ENCODE results near the gene SPON1.

SPON1 gene

GRCh38 chr11:14182833-14183364 is 220.4 kb downstream of the SPON1 start:
- H3K36me3 ChIP-seq: no peaks in the 10 kb centered on the region

GRCh38 chr11:14184028-14184940 is 221.8 kb downstream of the SPON1 start:
- H3K27ac ChIP-seq: no peak overlapping the region
- DNase-seq: peak in 1 of 2 donors; percentile 46
- H3K9me3 ChIP-seq: no peaks in the 10 kb centered on the region
- H3K27me3 ChIP-seq: no peaks in the 10 kb centered on the region
- peaks cover 0 to 3% (median under 1%) of the 10 kb centered on the region in 4 donors for H3K4me1 ChIP-seq
- no peaks in the 10 kb centered on the region for H3K36me3 ChIP-seq
- no peak for TF ChIP-seq CTCF (IDR thresholded peaks at IDR 0.05)
- no peak overlapping the region for H3K4me3 ChIP-seq
- intact Hi-C loops (cut with DNase I; ENCODE audit: low total_unique reads): no loop called here

More at GRCh38 chr11:14182833-14183364, 220.4 kb downstream of the SPON1 start:
- no peak for DNase-seq
- no peaks in the 10 kb centered on the region for H3K4me1 ChIP-seq
- no peak for TF ChIP-seq CTCF (IDR thresholded peaks at IDR 0.05)
- no peak overlapping the region for H3K4me3 ChIP-seq
- no peak overlapping the region for H3K27ac ChIP-seq
- H3K27me3 ChIP-seq: no peaks in the 10 kb centered on the region
- no peaks in the 10 kb centered on the region for H3K9me3 ChIP-seq
- intact Hi-C loops (cut with DNase I; ENCODE audit: low total_unique reads): no loop called here

GRCh38 chr11:14185461-14185860 is 222.9 kb downstream of the SPON1 start:
- Histone ChIP-seq H3K9me3 (no peaks in the 10 kb centered on the region), H3K27me3 (no peaks in the 10 kb centered on the region), H3K36me3 (no peaks in the 10 kb centered on the region), H3K4me1 (peaks cover 0 to 12% (median 7%) of the 10 kb centered on the region in 4 donors), H3K27ac (no peak overlapping the region), H3K4me3 (no peak overlapping the region)
- TF ChIP-seq CTCF (IDR thresholded peaks at IDR 0.05): no peak
- intact Hi-C loops (cut with DNase I; ENCODE audit: low total_unique reads): no loop called here
- DNase-seq: no peak

- no peaks in the 10 kb centered on the region for H3K36me3 ChIP-seq
- H3K4me1 ChIP-seq: peaks cover 0 to 19% (median 12%) of the 10 kb centered on the region in 4 donors
- H3K4me3 ChIP-seq: no peak overlapping the region
- H3K27me3 ChIP-seq: no peaks in the 10 kb centered on the region
- no peak for DNase-seq
- no peaks in the 10 kb centered on the region for H3K9me3 ChIP-seq
- TF ChIP-seq CTCF (IDR thresholded peaks at IDR 0.05): no peak
- intact Hi-C loops (cut with DNase I; ENCODE audit: low total_unique reads): no loop called here
- no peak overlapping the region for H3K27ac ChIP-seq
Measured at GRCh38 chr11:14186046-14186775, 223.7 kb downstream of the SPON1 start.

GRCh38 chr11:14189874-14190273 is 227.4 kb downstream of the SPON1 start:
- Histone ChIP-seq H3K4me1 (peaks cover 0 to 26% (median 14%) of the 10 kb centered on the region in 4 donors), H3K36me3 (no peaks in the 10 kb centered on the region), H3K4me3 (no peak overlapping the region), H3K27me3 (no peaks in the 10 kb centered on the region), H3K9me3 (no peaks in the 10 kb centered on the region), H3K27ac (peak overlapping the region in 1 of 2 donors; percentile 15)
- no peak for TF ChIP-seq CTCF (IDR thresholded peaks at IDR 0.05)
- intact Hi-C loops (cut with DNase I; ENCODE audit: low total_unique reads): no loop called here
- DNase-seq: peak; percentile 82 to 84

All from tibial artery (tissue), 4 donors.